HepG2 (cell line): ENCODE data around the gene DOK1.
A peak's percentile ranks its signal among the peaks of the same experiment; 100 is the strongest.

Source experiments
- CTCF ChIP-seq: sonication (generic); formaldehyde crosslinking; IDR thresholded peaks from 2 replicates; pipeline ENCODE4 v1.5.0; 2020; ENCODE audit warnings: mild to moderate bottlenecking, missing genetic modification reagents, moderate library complexity
- IRF2 ChIP-seq: IDR thresholded peaks from 2 replicates; pipeline ENCODE4 v1.6.1; 2018; ENCODE audit warnings: missing genetic modification reagents, missing compliant biosample characterization
- MAFK ChIP-seq, 2 experiments: IDR thresholded peaks in 1 of 2; conservative IDR thresholded peaks in 1 of 2; 2 replicates each; pipeline ENCODE4 v1.6.1; 2011; ENCODE audit warnings: improper control_type of control experiment in 2 of 2, low read length in 2 of 2
- TBL1XR1 ChIP-seq: fragments of 150-350 bp; IDR thresholded peaks from 2 replicates; pipeline ENCODE4 v1.6.1; 2014; ENCODE audit warnings: borderline replicate concordance, low read length; ENCODE audit not compliant: partially characterized antibody
- ZBTB7B ChIP-seq: sonication (generic); formaldehyde crosslinking; IDR thresholded peaks from 2 replicates; pipeline ENCODE4 v1.4.0; 2020; ENCODE audit warnings: missing genetic modification reagents
- ZNF326 ChIP-seq: sonication (generic); formaldehyde crosslinking; IDR thresholded peaks from 2 replicates; pipeline ENCODE4 v1.4.0; 2020; ENCODE audit warnings: missing genetic modification reagents, borderline replicate concordance
- TF ChIP-seq, protein P1 (sequence below), 2 experiments: IDR thresholded peaks; 2 replicates each; pipeline ENCODE4 v1.6.1; 2011 to 2012; ENCODE audit warnings: low read length in 2 of 2, borderline replicate concordance in 1 of 2, low read depth in 1 of 2, mild to moderate bottlenecking in 1 of 2, moderate library complexity in 1 of 2

DNA sequence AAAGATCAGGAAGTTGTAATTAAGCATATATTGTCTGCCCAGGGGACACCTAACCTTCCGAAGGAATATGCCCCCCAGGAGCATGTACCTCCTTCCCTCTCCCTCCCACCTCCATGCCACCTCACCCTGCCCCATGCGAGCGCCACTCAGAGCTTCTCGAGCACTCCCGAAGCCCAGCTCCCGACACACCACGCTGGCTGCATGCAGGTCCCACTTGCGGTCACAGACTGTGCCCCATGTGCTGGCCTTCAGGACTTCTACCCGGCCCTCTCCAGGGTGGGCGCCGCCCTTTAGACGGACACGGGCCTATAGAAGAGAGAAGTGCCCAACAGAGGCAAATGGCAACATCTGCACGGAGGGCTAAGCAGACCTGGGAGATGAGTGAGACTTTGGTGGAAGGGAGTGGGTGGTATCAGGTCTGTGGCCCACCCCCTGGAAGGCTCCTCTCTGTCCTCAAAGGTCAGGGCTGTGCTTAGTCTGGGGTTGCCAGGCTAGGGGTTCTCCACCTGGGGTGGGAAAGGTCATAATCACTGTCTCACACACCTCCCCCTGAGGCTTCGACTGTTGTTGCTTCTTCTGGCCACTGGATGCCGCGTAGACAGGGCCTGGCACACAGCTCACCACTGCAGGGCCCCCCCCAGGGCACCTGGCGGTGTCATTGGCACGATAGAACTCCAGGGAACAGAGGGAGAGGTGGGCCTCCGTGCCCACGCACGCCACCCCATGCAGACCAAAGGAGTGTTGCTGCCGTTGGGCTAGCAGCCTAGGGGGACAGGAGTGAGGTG lies 18.2 kb upstream of the DOK1 start:
- TF ChIP-seq IRF2 (CRISPR knock-in tag) (no peak), ZBTB7B (no peak), ZNF326 (CRISPR knock-in tag) (no peak), MAFK (conservative IDR thresholded peaks at IDR 0.05 in 1 of 2, IDR thresholded peaks at IDR 0.05 in 1 of 2; ENCODE audit: low read length in 2 of 2) (no peak), CTCF (CRISPR knock-in tag) (0 out of 2 replicates have a peak, but pooled peaks have one; percentile 7), TBL1XR1 (no peak)
- TF ChIP-seq, protein P1, sequence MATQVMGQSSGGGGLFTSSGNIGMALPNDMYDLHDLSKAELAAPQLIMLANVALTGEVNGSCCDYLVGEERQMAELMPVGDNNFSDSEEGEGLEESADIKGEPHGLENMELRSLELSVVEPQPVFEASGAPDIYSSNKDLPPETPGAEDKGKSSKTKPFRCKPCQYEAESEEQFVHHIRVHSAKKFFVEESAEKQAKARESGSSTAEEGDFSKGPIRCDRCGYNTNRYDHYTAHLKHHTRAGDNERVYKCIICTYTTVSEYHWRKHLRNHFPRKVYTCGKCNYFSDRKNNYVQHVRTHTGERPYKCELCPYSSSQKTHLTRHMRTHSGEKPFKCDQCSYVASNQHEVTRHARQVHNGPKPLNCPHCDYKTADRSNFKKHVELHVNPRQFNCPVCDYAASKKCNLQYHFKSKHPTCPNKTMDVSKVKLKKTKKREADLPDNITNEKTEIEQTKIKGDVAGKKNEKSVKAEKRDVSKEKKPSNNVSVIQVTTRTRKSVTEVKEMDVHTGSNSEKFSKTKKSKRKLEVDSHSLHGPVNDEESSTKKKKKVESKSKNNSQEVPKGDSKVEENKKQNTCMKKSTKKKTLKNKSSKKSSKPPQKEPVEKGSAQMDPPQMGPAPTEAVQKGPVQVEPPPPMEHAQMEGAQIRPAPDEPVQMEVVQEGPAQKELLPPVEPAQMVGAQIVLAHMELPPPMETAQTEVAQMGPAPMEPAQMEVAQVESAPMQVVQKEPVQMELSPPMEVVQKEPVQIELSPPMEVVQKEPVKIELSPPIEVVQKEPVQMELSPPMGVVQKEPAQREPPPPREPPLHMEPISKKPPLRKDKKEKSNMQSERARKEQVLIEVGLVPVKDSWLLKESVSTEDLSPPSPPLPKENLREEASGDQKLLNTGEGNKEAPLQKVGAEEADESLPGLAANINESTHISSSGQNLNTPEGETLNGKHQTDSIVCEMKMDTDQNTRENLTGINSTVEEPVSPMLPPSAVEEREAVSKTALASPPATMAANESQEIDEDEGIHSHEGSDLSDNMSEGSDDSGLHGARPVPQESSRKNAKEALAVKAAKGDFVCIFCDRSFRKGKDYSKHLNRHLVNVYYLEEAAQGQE (IDR thresholded peaks at IDR 0.05; ENCODE audit: borderline replicate concordance in 1 of 2, low read depth in 1 of 2, low read length in 2 of 2): no peak
